NCI-H128 (cell line): ENCODE measurements around the gene MPPED1.

Experiments
- DNase-seq: peaks from one replicate; lab custom pipeline; 2025; ENCODE audit not compliant: unreplicated experiment; lab: John Stamatoyannopoulos, UW

The MPPED1 gene

GRCh38 chr22:43491177-43491576 is 79.4 kb downstream of the MPPED1 start:
- no peak for DNase-seq

- DNase-seq = no peak
Measured at GRCh38 chr22:43491737-43492136, 79.9 kb downstream of the MPPED1 start.

GRCh38 chr22:43493297-43493696 is 81.5 kb downstream of the MPPED1 start:
- DNase-seq = no peak

GRCh38 chr22:43497956-43498855 is 86.4 kb downstream of the MPPED1 start:
- DNase-seq = no peak

- no peak for DNase-seq
Measured at GRCh38 chr22:43498856-43499253, 87.0 kb downstream of the MPPED1 start.

GRCh38 chr22:43500792-43501785 is 89.3 kb downstream of the MPPED1 start:
- no peak for DNase-seq

- DNase-seq = no peak
Measured at GRCh38 chr22:43501878-43502277, 90.1 kb downstream of the MPPED1 start.

- no peak for DNase-seq
Measured at GRCh38 chr22:43502306-43502874, 90.6 kb downstream of the MPPED1 start.

- DNase-seq = no peak
Measured at GRCh38 chr22:43504068-43504467, 92.3 kb downstream of the MPPED1 start.

GRCh38 chr22:43504666-43505261 is 93.0 kb downstream of the MPPED1 start:
- no peak for DNase-seq

- no peak for DNase-seq
Measured at GRCh38 chr22:43505423-43505822, 93.6 kb downstream of the MPPED1 start.

GRCh38 chr22:43505896-43506295 is 94.1 kb downstream of the MPPED1 start:
- DNase-seq = no peak

- DNase-seq = no peak
Measured at GRCh38 chr22:43506487-43506886, 94.7 kb downstream of the MPPED1 start.

- no peak for DNase-seq
Measured at GRCh38 chr22:43507235-43507634, 95.4 kb downstream of the MPPED1 start.

GRCh38 chr22:43508489-43508888 is 96.7 kb downstream of the MPPED1 start:
- DNase-seq = no peak

- no peak for DNase-seq
Measured at GRCh38 chr22:43509337-43509736, 97.5 kb downstream of the MPPED1 start.

GRCh38 chr22:43510281-43511070 is 98.7 kb downstream of the MPPED1 start:
- no peak for DNase-seq

GRCh38 chr22:43511276-43511910 is 99.6 kb downstream of the MPPED1 start:
- no peak for DNase-seq

GRCh38 chr22:43512279-43512678 is 100.5 kb downstream of the MPPED1 start:
- DNase-seq = no peak
